ENCODE results near the gene DPP7. TPM values are rescaled to one million over a fixed set of nuclear protein-coding genes. Genes with fewer than 3 reads are reported as not detected.

DPP7 gene
- total and polyA plus RNA-seq, 2 donors (not counting 1 experiment from before 2014, with no cell fraction given) = 324 to 506 TPM

GRCh38 chr9:137149363-137149762, 34.8 kb upstream of the DPP7 start:
- 90% methylated on average over 4 of the region's 5 CpGs for WGBS (ENCODE audit: insufficient coverage)
- Histone ChIP-seq H2AFZ (ENCODE audit: insufficient read depth, low read depth, low read length, poor library complexity, severe bottlenecking) (no peak overlapping the region), H3K4me3 (ENCODE audit: control extremely low read depth in 1 of 5, extremely low read depth in 1 of 5, insufficient read depth in 1 of 5, low read depth in 2 of 5, low read length in 4 of 5) (no peak overlapping the region), H3K9me3 (ENCODE audit: control extremely low read depth in 1 of 3, control insufficient read depth in 2 of 3, insufficient read depth in 1 of 3, low read length in 2 of 3) (peaks cover 0 to 25% (median 0%) of the 10 kb centered on the region in 3 donors), H3K4me1 (ENCODE audit: control insufficient read depth in 2 of 2, insufficient read depth in 2 of 2, low read length in 2 of 2) (peaks cover 0 to 13% of the 10 kb centered on the region in 2 donors), H3K27ac (ENCODE audit: low read length in 2 of 2) (no peak overlapping the region), H3K9ac (ENCODE audit: low read length) (no peak overlapping the region), H3K4me2 (replicated peaks; ENCODE audit: low read depth, low read length, poor library complexity, severe bottlenecking) (no peak overlapping the region), H4K20me1 (ENCODE audit: control insufficient read depth, insufficient read depth, low read length, poor library complexity, severe bottlenecking) (no peaks in the 10 kb centered on the region), H3K27me3 (replicated peaks in 1 of 4; ENCODE audit: control extremely low read depth in 1 of 4, control insufficient read depth in 3 of 4, insufficient read depth in 4 of 4, low read length in 3 of 4) (peaks cover 0 to 13% (median 0%) of the 10 kb centered on the region in 4 experiments), H3K36me3 (replicated peaks in 1 of 2; ENCODE audit: control extremely low read depth in 1 of 2, control insufficient read depth in 1 of 2, extremely low read depth in 1 of 2, insufficient read depth in 2 of 2, low read length in 1 of 2) (no peaks in the 10 kb centered on the region), H3K79me2 (ENCODE audit: control insufficient read depth, insufficient read depth, low read length) (no peaks in the 10 kb centered on the region)
- no peak overlapping the region for H3K4me3 Mint-ChIP-seq
- H3K4me1 Mint-ChIP-seq = peaks cover 7% of the 10 kb centered on the region
- no peak overlapping the region for H3K27ac Mint-ChIP-seq
- ATAC-seq (ENCODE audit: low read depth) = no peak
- intact Hi-C loops (cut with micrococcal nuclease) = no loop called here
- POLR2A ChIA-PET = no interaction called here
- DNase-seq = no peak
- TF ChIP-seq CTCF (IDR thresholded peaks at IDR 0.05) (no peak), EZH2 (IDR thresholded peaks at IDR 0.05; ENCODE audit: borderline replicate concordance, insufficient read depth, low read depth, low read length, poor library complexity, severe bottlenecking) (no peak)
- peaks cover 7% of the 10 kb centered on the region for H3K27me3 Mint-ChIP-seq
- CTCF ChIA-PET = no interaction called here
- no peaks in the 10 kb centered on the region for H3K9me3 Mint-ChIP-seq (ENCODE audit: insufficient read depth)

GRCh38 chr9:137148661-137149060, 34.1 kb upstream of the DPP7 start:
- Histone ChIP-seq H3K9ac (ENCODE audit: low read length) (no peak overlapping the region), H3K36me3 (replicated peaks in 1 of 2; ENCODE audit: control extremely low read depth in 1 of 2, control insufficient read depth in 1 of 2, extremely low read depth in 1 of 2, insufficient read depth in 2 of 2, low read length in 1 of 2) (no peaks in the 10 kb centered on the region), H3K27ac (ENCODE audit: low read length in 2 of 2) (no peak overlapping the region), H3K9me3 (ENCODE audit: control extremely low read depth in 1 of 3, control insufficient read depth in 2 of 3, insufficient read depth in 1 of 3, low read length in 2 of 3) (peaks cover 0 to 25% (median 0%) of the 10 kb centered on the region in 3 donors), H3K4me2 (replicated peaks; ENCODE audit: low read depth, low read length, poor library complexity, severe bottlenecking) (no peak overlapping the region), H3K79me2 (ENCODE audit: control insufficient read depth, insufficient read depth, low read length) (no peaks in the 10 kb centered on the region), H4K20me1 (ENCODE audit: control insufficient read depth, insufficient read depth, low read length, poor library complexity, severe bottlenecking) (no peaks in the 10 kb centered on the region), H3K27me3 (replicated peaks in 1 of 4; ENCODE audit: control extremely low read depth in 1 of 4, control insufficient read depth in 3 of 4, insufficient read depth in 4 of 4, low read length in 3 of 4) (peaks cover 0 to 17% (median 0%) of the 10 kb centered on the region in 4 experiments), H3K4me1 (ENCODE audit: control insufficient read depth in 2 of 2, insufficient read depth in 2 of 2, low read length in 2 of 2) (peaks cover 0 to 13% of the 10 kb centered on the region in 2 donors), H2AFZ (ENCODE audit: insufficient read depth, low read depth, low read length, poor library complexity, severe bottlenecking) (no peak overlapping the region), H3K4me3 (ENCODE audit: control extremely low read depth in 1 of 5, extremely low read depth in 1 of 5, insufficient read depth in 1 of 5, low read depth in 2 of 5, low read length in 4 of 5) (no peak overlapping the region)
- no peak for TF ChIP-seq CTCF (IDR thresholded peaks at IDR 0.05)
- no peak for TF ChIP-seq EZH2 (IDR thresholded peaks at IDR 0.05; ENCODE audit: borderline replicate concordance, insufficient read depth, low read depth, low read length, poor library complexity, severe bottlenecking)
- DNase-seq (no peak), ATAC-seq (ENCODE audit: low read depth) (no peak)
- ChIA-PET POLR2A (no interaction called here), CTCF (no interaction called here)
- no peak overlapping the region for H3K4me3 Mint-ChIP-seq
- WGBS (ENCODE audit: insufficient coverage) = 93% methylated on average over 19 of the region's 19 CpGs
- intact Hi-C loops (cut with micrococcal nuclease) = no loop called here
- H3K9me3 Mint-ChIP-seq (ENCODE audit: insufficient read depth) = no peaks in the 10 kb centered on the region
- H3K4me1 Mint-ChIP-seq = peaks cover 7% of the 10 kb centered on the region
- no peak overlapping the region for H3K27ac Mint-ChIP-seq
- peaks cover 11% of the 10 kb centered on the region for H3K27me3 Mint-ChIP-seq
